Mesenchymal stem cell (in vitro differentiated cells and primary cell): ENCODE results near the gene MELK.
"Not testable (repeated sequence)": the region's sequence is repeated elsewhere in the genome, so short reads cannot be mapped to it uniquely, and the experiment has no call there.

Experiments
- DNase-seq: peaks from one replicate; pipeline ENCODE4 v3.0.0-alpha.2; 2013
- H2AFZ ChIP-seq: one replicate; pipeline ENCODE4 v1.6.1; 2013; ENCODE audit warnings: low read depth, mild to moderate bottlenecking, control low read depth, inconsistent platforms, low read length, moderate library complexity
- H2AK5ac ChIP-seq: 2 replicates; pipeline ENCODE4 v1.6.1; 2013; ENCODE audit warnings: low read length, moderate library complexity, mild to moderate bottlenecking, inconsistent platforms; ENCODE audit not compliant: severe bottlenecking
- H2BK120ac ChIP-seq: one replicate; pipeline ENCODE4 v1.6.1; 2013; ENCODE audit warnings: low read depth, mild to moderate bottlenecking, inconsistent platforms, low read length, moderate library complexity
- H2BK12ac ChIP-seq, 2 experiments: one replicate each; pipeline ENCODE4 v1.6.1; 2013; ENCODE audit warnings: inconsistent platforms in 2 of 2, low read length in 2 of 2, mild to moderate bottlenecking in 2 of 2, moderate library complexity in 2 of 2, control low read depth in 1 of 2
- H2BK15ac ChIP-seq: one replicate; pipeline ENCODE4 v1.6.1; 2013; ENCODE audit warnings: mild to moderate bottlenecking, low read depth, inconsistent platforms; ENCODE audit not compliant: poor library complexity, severe bottlenecking
- H2BK5ac ChIP-seq: 2 replicates; pipeline ENCODE4 v1.6.1; 2013; ENCODE audit warnings: low read depth, mild to moderate bottlenecking, low read length, control low read depth, inconsistent platforms; ENCODE audit not compliant: poor library complexity, severe bottlenecking
- H3K14ac ChIP-seq, 2 experiments: one replicate each; pipeline ENCODE4 v1.6.1; 2013; ENCODE audit warnings: inconsistent platforms in 2 of 2, low read length in 2 of 2, control low read depth in 1 of 2, mild to moderate bottlenecking in 1 of 2, moderate library complexity in 1 of 2
- H3K18ac ChIP-seq, 2 experiments: one replicate each; pipeline ENCODE4 v1.6.1; 2013; ENCODE audit warnings: inconsistent platforms in 2 of 2, low read length in 2 of 2, control low read depth in 1 of 2, low read depth in 1 of 2, mild to moderate bottlenecking in 1 of 2
- H3K23ac ChIP-seq, 2 experiments: one replicate each; pipeline ENCODE4 v1.6.1; 2013; ENCODE audit warnings: inconsistent platforms in 2 of 2, low read length in 2 of 2, mild to moderate bottlenecking in 2 of 2, moderate library complexity in 2 of 2, control low read depth in 1 of 2
- H3K27ac ChIP-seq: 2 replicates; pipeline ENCODE4 v1.5.1; 2013; ENCODE audit warnings: mild to moderate bottlenecking, moderate library complexity, low read length, control low read depth, inconsistent platforms; ENCODE audit not compliant: poor library complexity, severe bottlenecking
- H3K27me3 ChIP-seq, 2 experiments: 2 replicates each; pipeline versions ENCODE4 v1.6.1 to v1.7.0; 2013; ENCODE audit warnings: low read length in 2 of 2, mild to moderate bottlenecking in 2 of 2, moderate library complexity in 2 of 2, control low read depth in 1 of 2, inconsistent platforms in 1 of 2; ENCODE audit not compliant: control insufficient read depth in 1 of 2, insufficient read depth in 1 of 2
- H3K36me3 ChIP-seq, 2 experiments: 2 replicates each; pipeline versions ENCODE4 v1.6.1 to v1.7.0; 2013; ENCODE audit warnings: low read length in 2 of 2, control low read depth in 1 of 2, inconsistent platforms in 1 of 2, low read depth in 1 of 2, mild to moderate bottlenecking in 1 of 2; ENCODE audit not compliant: insufficient read depth in 2 of 2, control insufficient read depth in 1 of 2
- H3K4ac ChIP-seq, 2 experiments: one replicate each; pipeline ENCODE4 v1.6.1; 2013; ENCODE audit warnings: inconsistent platforms in 2 of 2, low read length in 2 of 2, mild to moderate bottlenecking in 2 of 2, moderate library complexity in 2 of 2, control low read depth in 1 of 2, low read depth in 1 of 2
- H3K4me1 ChIP-seq: 2 replicates; pipeline ENCODE4 v1.6.1; 2013; ENCODE audit warnings: low read depth, low read length, control low read depth; ENCODE audit not compliant: control insufficient read depth, insufficient read depth
- H3K4me2 ChIP-seq: 2 replicates; pipeline ENCODE4 v1.6.1; 2013; ENCODE audit warnings: low read length, mild to moderate bottlenecking, inconsistent platforms; ENCODE audit not compliant: poor library complexity, severe bottlenecking
- H3K4me3 ChIP-seq, 2 experiments: 2 replicates each; pipeline versions ENCODE4 v1.5.1 to v1.7.0; 2013; ENCODE audit warnings: low read length in 2 of 2, mild to moderate bottlenecking in 2 of 2, control low read depth in 1 of 2, low read depth in 1 of 2; ENCODE audit not compliant: insufficient read depth in 1 of 2
- H3K79me1 ChIP-seq: replicated peaks from 2 replicates; pipeline ENCODE4 v1.6.1; 2013; ENCODE audit warnings: mild to moderate bottlenecking, control low read depth, low read length, inconsistent platforms; ENCODE audit not compliant: poor library complexity, severe bottlenecking
- H3K9ac ChIP-seq: 2 replicates; pipeline ENCODE4 v1.7.0; 2013; ENCODE audit warnings: mild to moderate bottlenecking, low read length, moderate library complexity
- H3K9me3 ChIP-seq: 2 replicates; pipeline ENCODE4 v1.7.0; 2013; ENCODE audit warnings: mild to moderate bottlenecking, low read length; ENCODE audit not compliant: control insufficient read depth
- H4K8ac ChIP-seq: one replicate; pipeline ENCODE4 v1.6.1; 2013; ENCODE audit warnings: inconsistent platforms, mild to moderate bottlenecking, low read length, moderate library complexity
- H4K91ac ChIP-seq: one replicate; pipeline ENCODE4 v1.6.1; 2013; ENCODE audit warnings: mild to moderate bottlenecking, low read length, inconsistent platforms
- WGBS: methylation state at CpG from one replicate; pipeline ENCODE4 v1.1.7; 2013; ENCODE audit warnings: mixed read lengths; 5-methylcytosine and 5-hydroxymethylcytosine counted together

MELK gene

GRCh38 chr9:36547598-36547997 is 25.1 kb upstream of the MELK start:
- no peak overlapping the region for H3K4me3 ChIP-seq
- H3K4me1 ChIP-seq: no peaks in the 10 kb centered on the region
- H3K27me3 ChIP-seq: peaks cover 6 to 19% of the 10 kb centered on the region in 2 experiments
- H3K4me2 ChIP-seq: no peak overlapping the region
- no peak overlapping the region for H2BK12ac ChIP-seq
- H2AK5ac ChIP-seq: no peak overlapping the region
- no peak overlapping the region for H3K9ac ChIP-seq
- H3K79me1 ChIP-seq: no peaks in the 10 kb centered on the region
- 80% methylated on average over 1 of the region's 3 CpGs for WGBS
- no peak overlapping the region for H4K91ac ChIP-seq
- H2BK120ac ChIP-seq: no peak overlapping the region
- H3K23ac ChIP-seq: no peak overlapping the region
- H2BK15ac ChIP-seq: no peak overlapping the region
- H3K36me3 ChIP-seq: no peaks in the 10 kb centered on the region
- no peak overlapping the region for H3K27ac ChIP-seq
- no peak overlapping the region for H3K4ac ChIP-seq
- H3K14ac ChIP-seq: no peak overlapping the region
- H2BK5ac ChIP-seq: no peak overlapping the region
- no peak for DNase-seq
- no peak overlapping the region for H4K8ac ChIP-seq
- no peak overlapping the region for H3K18ac ChIP-seq
- H3K9me3 ChIP-seq: no peaks in the 10 kb centered on the region
- no peak overlapping the region for H2AFZ ChIP-seq

GRCh38 chr9:36548454-36548853 is 24.2 kb upstream of the MELK start:
- Histone ChIP-seq H3K36me3 (no peaks in the 10 kb centered on the region), H2BK15ac (no peak overlapping the region), H3K4me1 (no peaks in the 10 kb centered on the region), H3K27me3 (peaks cover 6 to 19% of the 10 kb centered on the region in 2 experiments), H3K14ac (no peak overlapping the region), H2AFZ (no peak overlapping the region), H2BK5ac (no peak overlapping the region), H2BK120ac (no peak overlapping the region), H3K4ac (no peak overlapping the region), H3K9ac (no peak overlapping the region), H3K4me3 (no peak overlapping the region), H3K9me3 (no peaks in the 10 kb centered on the region), H4K8ac (no peak overlapping the region), H2AK5ac (no peak overlapping the region), H4K91ac (no peak overlapping the region), H2BK12ac (no peak overlapping the region), H3K23ac (no peak overlapping the region), H3K4me2 (no peak overlapping the region), H3K79me1 (no peaks in the 10 kb centered on the region), H3K27ac (no peak overlapping the region), H3K18ac (no peak overlapping the region)
- WGBS: 91% methylated on average over 1 of the region's 1 CpG
- DNase-seq: no peak

GRCh38 chr9:36550135-36550534 is 22.6 kb upstream of the MELK start:
- DNase-seq: no peak
- H3K4ac ChIP-seq: no peak overlapping the region
- peaks cover 6 to 19% of the 10 kb centered on the region in 2 experiments for H3K27me3 ChIP-seq
- no peaks in the 10 kb centered on the region for H3K36me3 ChIP-seq
- no peaks in the 10 kb centered on the region for H3K79me1 ChIP-seq
- H2BK120ac ChIP-seq: no peak overlapping the region
- no peak overlapping the region for H4K91ac ChIP-seq
- H3K23ac ChIP-seq: no peak overlapping the region
- no peak overlapping the region for H2BK12ac ChIP-seq
- H3K14ac ChIP-seq: no peak overlapping the region
- H3K4me2 ChIP-seq: no peak overlapping the region
- no peak overlapping the region for H4K8ac ChIP-seq
- no peak overlapping the region for H3K18ac ChIP-seq
- WGBS: 97% methylated on average over 8 of the region's 8 CpGs
- H3K4me3 ChIP-seq: no peak overlapping the region
- H3K9me3 ChIP-seq: no peaks in the 10 kb centered on the region
- no peak overlapping the region for H2BK15ac ChIP-seq
- no peak overlapping the region for H2AFZ ChIP-seq
- H2AK5ac ChIP-seq: no peak overlapping the region
- H3K27ac ChIP-seq: no peak overlapping the region
- H3K9ac ChIP-seq: no peak overlapping the region
- H3K4me1 ChIP-seq: no peaks in the 10 kb centered on the region
- H2BK5ac ChIP-seq: no peak overlapping the region

- not testable (repeated sequence) for H3K23ac ChIP-seq, H3K4ac ChIP-seq, H3K79me1 ChIP-seq, DNase-seq, H2BK12ac ChIP-seq, H3K9ac ChIP-seq, H2AFZ ChIP-seq, H3K27ac ChIP-seq, H2BK5ac ChIP-seq, H3K4me2 ChIP-seq, H3K36me3 ChIP-seq, H4K8ac ChIP-seq, H3K18ac ChIP-seq, H3K4me1 ChIP-seq, H2BK120ac ChIP-seq, H2AK5ac ChIP-seq, H3K4me3 ChIP-seq, H4K91ac ChIP-seq, H2BK15ac ChIP-seq, H3K14ac ChIP-seq, H3K9me3 ChIP-seq
- H3K27me3 ChIP-seq: peaks cover 6 to 19% of the 10 kb centered on the region in 2 experiments
- 93% methylated on average over 10 of the region's 10 CpGs for WGBS
These were observed 22.0 kb upstream of the MELK start for GRCh38 chr9:36550631-36551098.
